OCI-LY1 (cell line): ENCODE measurements around the gene RNF214.

Experiments
- H2AFZ ChIP-seq: fragments of 200-600 bp; sonication (generic), shearing (Covaris generic); 2 replicates; pipeline ENCODE4 v1.6.0; 2014; ENCODE audit warnings: antibody characterized with exemption, mild to moderate bottlenecking, low read length
- H3F3A ChIP-seq: fragments of 200-600 bp; sonication (generic), shearing (Covaris generic); 2 replicates; pipeline ENCODE4 v1.6.0; 2014; ENCODE audit warnings: mild to moderate bottlenecking, antibody characterized with exemption, low read length, moderate library complexity; ENCODE audit not compliant: insufficient read depth
- H3K27ac ChIP-seq: fragments of 200-600 bp; sonication (generic); 2 replicates; pipeline ENCODE4 v1.5.1; 2014; ENCODE audit warnings: low read length, mixed run types, mild to moderate bottlenecking, low read depth; ENCODE audit not compliant: poor library complexity, severe bottlenecking
- H3K27me3 ChIP-seq: fragments of 200-600 bp; sonication (generic); 2 replicates; pipeline ENCODE4 v1.6.0; 2014; ENCODE audit warnings: antibody characterized with exemption, mild to moderate bottlenecking, low read length, moderate library complexity; ENCODE audit not compliant: insufficient read depth
- H3K36me3 ChIP-seq: fragments of 200-600 bp; sonication (generic); 2 replicates; pipeline ENCODE4 v1.6.1; 2014; ENCODE audit warnings: mild to moderate bottlenecking, antibody characterized with exemption, low read length, moderate library complexity, mixed read lengths; ENCODE audit not compliant: insufficient read depth
- H3K4me1 ChIP-seq: fragments of 200-600 bp; sonication (generic); 2 replicates; pipeline ENCODE4 v1.5.1; 2014; ENCODE audit warnings: mild to moderate bottlenecking, low read length, moderate library complexity; ENCODE audit not compliant: insufficient read depth, severe bottlenecking
- H3K4me2 ChIP-seq: fragments of 200-600 bp; sonication (generic), shearing (Covaris generic); 2 replicates; pipeline ENCODE4 v1.6.1; 2014; ENCODE audit warnings: low read length
- H3K4me3 ChIP-seq: fragments of 200-600 bp; sonication (generic); 2 replicates; pipeline ENCODE4 v1.5.1; 2014; ENCODE audit warnings: low read length, low read depth, mild to moderate bottlenecking, mixed read lengths; ENCODE audit not compliant: poor library complexity, severe bottlenecking
- H3K79me2 ChIP-seq: fragments of 200-600 bp; shearing (Covaris generic); 2 replicates; pipeline ENCODE4 v1.6.1; 2016; ENCODE audit warnings: mixed run types, low read length, mixed read lengths; ENCODE audit not compliant: insufficient read depth
- H3K9ac ChIP-seq: fragments of 200-600 bp; sonication (generic), shearing (Covaris generic); 2 replicates; pipeline ENCODE4 v1.6.1; 2014; ENCODE audit warnings: mild to moderate bottlenecking, low read length, mixed read lengths
- H3K9me2 ChIP-seq: fragments of 200-600 bp; sonication (generic), shearing (Covaris generic); 2 replicates; pipeline ENCODE4 v1.6.1; 2014; ENCODE audit warnings: low read depth, mild to moderate bottlenecking, low read length, mixed read lengths
- H3K9me3 ChIP-seq: fragments of 200-600 bp; shearing (Covaris generic); 2 replicates; pipeline ENCODE4 v1.6.1; 2014; ENCODE audit warnings: low read length, mixed read lengths
- H4K20me1 ChIP-seq: fragments of 200-600 bp; sonication (generic), shearing (Covaris generic); 2 replicates; pipeline ENCODE4 v1.6.0; 2016; ENCODE audit warnings: mild to moderate bottlenecking, low read length; ENCODE audit not compliant: insufficient read depth
- EZH2 ChIP-seq: fragments of 200-600 bp; sonication (generic), shearing (Covaris generic); IDR thresholded peaks from 2 replicates; pipeline ENCODE4 v1.8.0; 2017; ENCODE audit warnings: borderline replicate concordance, mixed run types, mild to moderate bottlenecking, antibody characterized with exemption, low read length, moderate library complexity, mixed read lengths
- TF ChIP-seq, protein P1 (sequence below): fragments of 200-600 bp; sonication (generic), shearing (Covaris generic); IDR thresholded peaks from 2 replicates; pipeline ENCODE4 v1.5.1; 2017; ENCODE audit warnings: mild to moderate bottlenecking, antibody characterized with exemption, low read length, moderate library complexity, mixed read lengths

Gene RNF214

DNA sequence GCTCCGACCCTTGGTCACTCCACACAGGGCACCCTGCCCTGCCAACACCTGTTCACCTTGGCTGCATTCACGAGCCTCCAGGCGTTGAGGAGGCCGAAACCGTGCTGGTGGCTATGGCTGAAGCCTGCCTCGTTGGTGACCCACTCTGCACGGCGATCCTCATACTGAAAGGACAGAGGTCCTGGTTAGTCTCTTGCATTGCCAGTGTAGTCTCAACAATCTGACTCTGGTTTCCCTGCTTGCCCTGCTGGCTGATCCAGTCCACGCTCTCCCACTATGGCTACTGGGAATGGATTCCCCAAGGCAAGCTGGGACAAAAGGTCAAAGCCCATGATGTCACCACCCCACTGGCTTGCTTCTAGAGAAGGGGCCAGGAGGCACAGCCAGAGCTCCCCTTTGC lies 13.5 kb upstream of the RNF214 start:
- no peak for TF ChIP-seq EZH2
- TF ChIP-seq, protein P1, sequence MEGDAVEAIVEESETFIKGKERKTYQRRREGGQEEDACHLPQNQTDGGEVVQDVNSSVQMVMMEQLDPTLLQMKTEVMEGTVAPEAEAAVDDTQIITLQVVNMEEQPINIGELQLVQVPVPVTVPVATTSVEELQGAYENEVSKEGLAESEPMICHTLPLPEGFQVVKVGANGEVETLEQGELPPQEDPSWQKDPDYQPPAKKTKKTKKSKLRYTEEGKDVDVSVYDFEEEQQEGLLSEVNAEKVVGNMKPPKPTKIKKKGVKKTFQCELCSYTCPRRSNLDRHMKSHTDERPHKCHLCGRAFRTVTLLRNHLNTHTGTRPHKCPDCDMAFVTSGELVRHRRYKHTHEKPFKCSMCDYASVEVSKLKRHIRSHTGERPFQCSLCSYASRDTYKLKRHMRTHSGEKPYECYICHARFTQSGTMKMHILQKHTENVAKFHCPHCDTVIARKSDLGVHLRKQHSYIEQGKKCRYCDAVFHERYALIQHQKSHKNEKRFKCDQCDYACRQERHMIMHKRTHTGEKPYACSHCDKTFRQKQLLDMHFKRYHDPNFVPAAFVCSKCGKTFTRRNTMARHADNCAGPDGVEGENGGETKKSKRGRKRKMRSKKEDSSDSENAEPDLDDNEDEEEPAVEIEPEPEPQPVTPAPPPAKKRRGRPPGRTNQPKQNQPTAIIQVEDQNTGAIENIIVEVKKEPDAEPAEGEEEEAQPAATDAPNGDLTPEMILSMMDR = no peak
- no peaks in the 10 kb centered on the region for H3K9me3 ChIP-seq
- no peaks in the 10 kb centered on the region for H3K4me1 ChIP-seq
- no peak overlapping the region for H3K4me2 ChIP-seq
- H3K27me3 ChIP-seq = no peaks in the 10 kb centered on the region
- no peaks in the 10 kb centered on the region for H3K9me2 ChIP-seq
- no peaks in the 10 kb centered on the region for H3F3A ChIP-seq
- no peak overlapping the region for H3K27ac ChIP-seq
- H3K9ac ChIP-seq = no peak overlapping the region
- no peak overlapping the region for H2AFZ ChIP-seq
- no peak overlapping the region for H3K4me3 ChIP-seq
- peaks cover 69% of the 10 kb centered on the region for H3K36me3 ChIP-seq
- no peaks in the 10 kb centered on the region for H3K79me2 ChIP-seq
- no peaks in the 10 kb centered on the region for H4K20me1 ChIP-seq

DNA sequence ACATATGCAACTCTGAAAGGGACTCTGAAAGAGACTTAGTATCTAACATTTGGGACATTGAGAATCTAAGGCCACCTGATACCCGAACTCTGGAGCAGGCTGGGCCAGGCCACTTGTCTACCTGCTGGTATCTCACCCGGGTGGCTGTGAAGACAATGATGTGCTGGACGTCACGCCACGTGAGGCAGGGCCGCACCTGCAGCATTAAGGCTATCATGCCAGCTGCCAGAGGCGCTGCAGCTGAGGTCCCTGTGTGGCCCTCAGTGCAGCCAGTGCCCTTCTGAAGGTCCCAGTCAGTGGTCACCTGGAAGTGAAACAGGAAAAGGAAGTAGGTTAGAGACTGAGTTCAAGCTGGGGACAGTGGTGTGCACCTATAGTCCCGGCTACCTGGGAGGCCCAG lies 13.0 kb upstream of the RNF214 start:
- Histone ChIP-seq H3K27ac (no peak overlapping the region), H3K9ac (no peak overlapping the region), H3F3A (no peaks in the 10 kb centered on the region), H3K9me3 (no peaks in the 10 kb centered on the region), H4K20me1 (no peaks in the 10 kb centered on the region), H3K4me1 (no peaks in the 10 kb centered on the region), H3K36me3 (peaks cover 67% of the 10 kb centered on the region), H3K4me2 (no peak overlapping the region), H3K79me2 (no peaks in the 10 kb centered on the region), H2AFZ (no peak overlapping the region), H3K27me3 (no peaks in the 10 kb centered on the region), H3K9me2 (no peaks in the 10 kb centered on the region), H3K4me3 (no peak overlapping the region)
- TF ChIP-seq EZH2 = no peak
- TF ChIP-seq, protein P1 = no peak

DNA sequence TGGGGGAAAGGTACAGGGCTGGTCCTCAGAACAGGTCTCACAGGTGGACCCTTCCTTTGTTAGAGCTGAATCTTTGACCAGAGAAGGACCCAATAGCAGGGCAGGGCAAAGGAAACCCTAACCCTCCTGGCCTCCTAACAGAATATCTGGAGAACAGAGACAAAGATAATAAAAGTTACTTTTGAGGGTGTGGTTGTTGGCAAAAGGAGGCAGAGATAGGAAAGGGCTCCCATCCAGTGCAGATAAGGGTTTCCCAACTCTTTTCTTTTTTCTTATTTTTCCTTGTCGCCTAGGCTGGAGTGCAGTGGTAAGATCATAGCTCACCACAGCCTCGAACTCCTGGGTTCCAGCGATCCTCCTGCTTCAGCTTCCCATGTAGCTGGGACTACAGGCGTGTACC lies 12.5 kb upstream of the RNF214 start:
- Histone ChIP-seq H4K20me1 (no peaks in the 10 kb centered on the region), H3K4me2 (no peak overlapping the region), H3K27me3 (no peaks in the 10 kb centered on the region), H3K9ac (no peak overlapping the region), H3K9me2 (no peaks in the 10 kb centered on the region), H3K27ac (no peak overlapping the region), H2AFZ (no peak overlapping the region), H3K9me3 (no peaks in the 10 kb centered on the region), H3F3A (no peaks in the 10 kb centered on the region), H3K36me3 (peaks cover 63% of the 10 kb centered on the region), H3K4me3 (no peak overlapping the region), H3K4me1 (no peaks in the 10 kb centered on the region), H3K79me2 (no peaks in the 10 kb centered on the region)
- TF ChIP-seq EZH2 = no peak
- TF ChIP-seq, protein P1 = no peak
